Measurements from ENCODE around the gene ARNT2.

GRCh38 chr15:80609091-80609490 is 204.9 kb downstream of the ARNT2 start:
- TF ChIP-seq CTCF (conservative IDR thresholded peaks at IDR 0.05; ENCODE audit: low read length) (no peak), EZH2phosphoT487 (IDR thresholded peaks at IDR 0.05; ENCODE audit: borderline replicate concordance, low read depth, low read length) (no peak)

Measured in OCI-LY7 (cell line).